HG03066 (cell line): ENCODE measurements around the gene TMPRSS11A.

Source experiments
- ATAC-seq: cut with Tn5 transposase; IDR thresholded peaks from one replicate; pipeline ENCODE4 v1.9.1; 2021; ENCODE audit warnings: low read depth; ENCODE audit not compliant: unreplicated experiment

Gene TMPRSS11A

DNA sequence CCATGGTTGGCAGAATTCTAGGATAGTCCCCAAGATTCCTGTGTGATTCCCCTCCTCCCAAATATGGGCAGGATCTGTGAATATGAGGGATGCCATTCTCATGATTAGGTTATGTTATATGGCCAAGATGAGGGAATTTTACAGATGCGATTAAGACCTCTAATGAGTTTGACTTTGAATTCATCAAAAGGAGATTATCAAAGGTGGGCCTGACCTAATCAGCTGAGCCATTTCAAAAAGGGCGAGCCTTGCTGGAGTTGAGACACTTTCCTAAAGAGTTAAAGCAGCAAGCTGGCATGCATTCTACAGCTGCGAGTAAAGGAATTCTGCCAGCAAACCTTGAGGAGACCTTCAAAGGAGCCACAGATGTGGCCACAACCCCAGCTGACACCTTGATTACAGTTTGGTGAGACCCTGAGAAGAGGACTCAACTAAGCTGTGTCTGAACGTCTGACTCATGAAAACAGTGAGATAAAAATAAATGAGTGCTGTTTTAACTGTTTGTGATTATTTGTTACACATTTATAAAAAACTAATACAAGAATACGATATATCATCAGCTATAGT lies 47.8 kb downstream of the TMPRSS11A start:
- no peak for ATAC-seq

DNA sequence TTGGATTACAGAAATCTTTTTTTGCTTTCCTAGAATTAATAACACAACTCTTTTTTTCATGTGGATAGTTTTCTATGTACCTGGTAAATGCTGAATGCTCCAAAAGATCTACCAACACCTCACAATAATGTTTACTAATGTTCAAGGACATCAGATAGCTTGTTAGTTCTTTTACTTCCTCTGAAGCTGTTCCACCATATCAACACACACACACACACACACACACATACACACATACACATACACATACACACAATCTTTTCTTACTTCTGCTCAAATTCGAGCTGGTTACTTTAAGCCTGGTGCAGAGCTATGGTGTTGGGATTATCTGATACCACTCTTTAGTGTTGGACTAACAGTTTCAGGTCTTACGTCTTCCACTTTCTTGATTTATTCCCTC lies 51.2 kb downstream of the TMPRSS11A start:
- no peak for ATAC-seq

DNA sequence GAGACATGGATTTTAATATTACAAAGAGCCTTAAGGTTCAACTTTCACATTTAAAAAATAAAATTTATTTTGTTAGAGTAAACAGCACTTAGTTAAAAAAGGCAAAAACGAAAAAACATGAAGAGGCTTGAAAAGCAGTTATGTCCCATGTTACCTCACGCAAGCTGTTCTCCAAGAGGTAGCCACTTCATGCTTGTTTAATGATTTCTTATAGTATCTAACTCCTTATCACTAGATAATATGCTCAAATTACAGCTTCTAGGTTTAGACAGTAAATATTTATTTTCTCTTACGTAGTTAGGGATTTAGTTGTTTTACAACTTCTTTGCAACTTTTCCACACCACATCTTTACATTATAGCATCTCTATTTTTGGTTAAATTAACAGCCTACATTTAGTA lies 51.7 kb downstream of the TMPRSS11A start:
- ATAC-seq: no peak

DNA sequence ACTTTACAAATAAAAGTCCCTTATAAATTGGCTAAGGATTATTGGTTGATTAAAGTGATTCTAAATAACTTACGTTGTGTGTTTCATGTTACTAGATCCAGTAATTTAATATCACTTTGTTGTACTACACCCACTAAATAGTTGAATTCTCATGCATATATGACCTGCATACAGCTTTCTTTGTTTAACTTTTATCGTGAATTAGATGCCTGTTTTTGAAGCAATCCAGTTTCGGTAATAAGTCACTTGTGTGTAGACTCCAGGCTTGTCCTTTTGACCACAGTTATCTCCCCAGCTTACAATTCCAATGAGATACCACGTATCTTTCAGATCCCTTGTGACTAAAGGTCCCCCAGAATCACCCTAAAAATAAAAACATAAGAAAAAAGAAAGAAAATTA lies 52.2 kb downstream of the TMPRSS11A start:
- ATAC-seq: no peak

DNA sequence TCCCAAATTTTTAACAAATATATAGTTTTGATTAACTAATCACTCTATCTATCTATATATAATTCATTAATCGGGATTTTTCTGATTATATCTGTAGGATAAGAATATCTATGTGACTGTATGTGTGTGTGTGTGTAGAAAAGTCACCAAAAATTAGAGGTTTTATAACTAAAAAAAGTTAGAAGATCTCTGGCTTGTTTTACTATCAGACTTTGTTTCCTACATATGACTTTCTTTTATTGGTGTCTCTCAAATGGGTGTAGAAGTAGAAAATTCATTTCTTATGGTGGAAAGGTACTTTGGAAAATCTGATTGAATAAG lies 52.7 kb downstream of the TMPRSS11A start:
- ATAC-seq: no peak

DNA sequence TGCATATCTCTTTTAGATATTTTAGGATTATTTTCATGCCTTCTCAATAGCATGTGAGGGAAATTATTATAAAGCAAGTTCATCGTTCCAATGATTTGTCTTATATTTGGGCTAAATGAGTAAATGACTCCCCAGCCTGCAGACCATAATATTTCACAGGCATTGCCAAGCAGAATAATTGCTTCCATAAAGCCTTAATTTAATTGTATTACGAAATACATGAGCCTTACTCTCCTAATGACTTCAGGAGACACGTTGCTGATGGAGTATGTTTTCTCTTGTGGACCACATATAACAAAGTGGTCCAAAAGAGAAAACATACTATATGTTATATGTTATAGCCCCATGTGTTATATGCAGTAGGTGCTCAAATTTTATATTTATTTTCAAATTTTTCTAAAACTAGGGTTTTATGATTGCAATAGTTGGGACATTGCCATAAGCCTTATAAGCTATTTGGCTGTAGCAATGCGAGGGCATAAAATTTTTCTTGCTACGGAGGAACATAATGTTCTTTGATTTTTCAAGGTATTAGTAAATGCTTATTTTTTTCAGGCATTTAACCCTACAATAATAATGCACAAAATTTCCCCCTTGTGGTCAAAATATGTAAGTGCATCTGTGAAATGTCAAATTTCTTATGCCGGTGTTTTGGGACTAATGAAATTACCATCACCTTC lies 53.2 kb downstream of the TMPRSS11A start:
- no peak for ATAC-seq

DNA sequence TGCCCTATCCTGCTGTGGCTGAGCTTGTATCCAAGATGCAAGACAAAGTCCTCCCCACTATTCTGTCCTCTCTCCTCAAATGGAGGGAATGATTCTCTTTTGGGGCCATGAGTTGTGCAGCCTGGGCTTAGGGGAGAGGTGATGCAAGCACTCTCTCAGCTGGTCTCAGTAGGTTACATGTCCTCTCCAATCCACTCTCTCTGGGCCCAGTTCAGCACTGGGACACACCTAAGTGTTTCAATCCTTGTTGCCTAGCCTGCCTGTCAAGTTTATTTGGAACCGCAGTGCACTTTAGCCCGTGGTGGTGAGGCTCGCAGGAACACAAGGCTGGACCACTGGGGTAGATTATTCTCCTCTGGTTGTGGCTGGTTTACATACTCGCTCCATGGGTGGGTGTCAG lies 55.6 kb downstream of the TMPRSS11A start:
- no peak for ATAC-seq

DNA sequence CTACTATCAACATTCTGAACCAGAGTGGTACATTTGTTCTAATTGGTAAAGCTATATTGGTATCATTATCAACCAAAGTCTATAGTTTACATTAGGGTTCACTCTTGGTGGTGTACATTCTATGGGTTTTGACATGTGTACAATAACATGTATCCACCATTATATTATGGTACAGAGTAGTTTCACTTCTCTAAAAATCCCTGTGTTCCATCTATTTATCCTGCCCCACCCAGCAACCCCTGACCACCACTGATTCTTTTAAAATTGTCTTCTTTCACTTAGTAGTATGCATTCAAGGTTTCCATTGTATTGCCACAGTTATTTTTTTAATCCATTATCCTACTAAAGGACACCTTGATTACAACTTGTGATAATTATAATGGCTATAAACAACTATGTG lies 64.2 kb downstream of the TMPRSS11A start:
- no peak for ATAC-seq

DNA sequence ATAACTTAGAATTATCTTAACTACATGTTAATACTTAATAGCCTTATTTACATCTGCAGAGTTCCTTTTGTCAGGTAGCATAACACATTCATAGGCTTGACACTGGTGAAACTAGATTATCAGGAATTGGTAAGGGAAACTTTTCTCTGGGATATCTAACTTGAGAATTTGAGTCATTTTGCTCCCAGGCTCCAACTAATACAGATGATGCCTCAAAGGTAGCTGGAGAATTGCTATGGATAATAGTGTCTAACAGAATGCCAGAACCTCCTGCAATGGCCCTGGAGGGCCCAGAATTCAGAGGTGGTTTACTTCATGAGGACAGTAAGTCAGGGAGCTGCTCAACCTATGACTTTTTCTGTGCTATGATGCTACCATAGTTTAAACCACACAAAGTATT lies 65.6 kb downstream of the TMPRSS11A start:
- no peak for ATAC-seq

DNA sequence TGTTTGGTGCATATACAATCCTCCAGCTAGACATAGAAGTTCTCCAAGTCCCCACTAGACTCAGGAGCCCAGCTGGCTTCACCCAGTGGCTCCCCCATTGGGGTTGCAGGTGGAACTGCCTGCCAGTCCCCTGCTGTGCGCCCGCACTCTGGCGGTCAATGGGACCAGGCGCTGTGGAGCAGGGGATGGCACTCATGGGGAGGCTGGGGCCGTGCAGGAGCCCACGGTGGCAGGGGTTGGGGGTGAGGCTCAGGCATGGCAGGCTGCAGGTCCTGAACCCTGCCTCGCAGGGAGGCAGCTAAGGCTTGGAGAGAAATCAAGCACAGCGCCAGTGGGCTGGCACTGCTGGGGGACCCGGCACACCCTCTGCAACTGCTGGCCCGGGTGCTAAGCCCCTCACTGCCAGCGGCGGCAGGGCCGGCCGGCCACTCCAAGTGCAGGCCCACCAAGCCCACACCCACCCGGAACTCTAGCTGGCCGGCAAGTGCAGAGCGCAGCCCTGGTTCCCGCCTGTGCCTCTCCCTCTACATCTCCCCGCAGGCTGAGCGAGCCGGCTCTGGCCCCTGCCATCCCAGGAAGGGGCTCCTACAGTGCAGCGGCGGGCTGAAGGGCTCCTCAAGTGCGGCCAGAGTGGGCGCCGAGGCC lies 66.8 kb downstream of the TMPRSS11A start:
- ATAC-seq: no peak

DNA sequence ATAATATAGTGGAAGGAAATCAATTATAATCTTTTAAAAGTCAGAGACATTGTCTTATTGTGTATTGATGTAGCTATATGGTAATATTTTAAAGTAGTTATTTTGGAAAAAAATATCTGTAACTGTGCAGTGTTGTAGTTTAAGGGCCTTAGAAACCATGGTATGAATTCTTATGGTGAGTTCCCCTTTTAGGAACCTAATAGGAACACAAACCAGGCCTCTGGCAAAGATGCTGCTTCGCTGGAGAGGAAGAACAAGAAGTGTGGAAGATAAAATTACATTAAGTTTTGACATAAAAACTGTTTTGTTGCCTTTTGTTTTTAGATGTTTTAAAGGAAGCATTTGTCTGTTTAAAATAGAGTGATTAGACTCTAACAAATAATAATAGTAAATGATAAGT lies 68.6 kb downstream of the TMPRSS11A start:
- ATAC-seq: no peak

DNA sequence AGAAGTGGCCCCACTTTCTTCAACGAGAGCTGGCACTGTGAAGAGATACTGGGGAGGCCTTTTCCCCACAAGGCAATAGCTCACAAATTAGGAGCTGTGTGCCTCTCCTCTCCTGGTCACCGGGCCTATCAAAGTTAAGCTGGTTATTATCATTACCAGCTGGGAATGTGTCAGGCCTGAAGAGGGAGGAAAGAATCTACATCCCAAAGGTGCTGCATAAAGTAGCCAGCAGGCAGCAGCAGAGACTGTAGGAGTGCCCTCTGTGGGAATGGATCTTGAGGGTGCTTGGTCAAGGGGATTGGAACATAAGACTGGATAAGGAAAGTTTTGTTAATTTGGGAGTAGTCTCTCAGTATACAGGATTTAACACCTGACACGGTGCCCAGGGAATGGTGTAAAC lies 70.4 kb downstream of the TMPRSS11A start:
- no peak for ATAC-seq

DNA sequence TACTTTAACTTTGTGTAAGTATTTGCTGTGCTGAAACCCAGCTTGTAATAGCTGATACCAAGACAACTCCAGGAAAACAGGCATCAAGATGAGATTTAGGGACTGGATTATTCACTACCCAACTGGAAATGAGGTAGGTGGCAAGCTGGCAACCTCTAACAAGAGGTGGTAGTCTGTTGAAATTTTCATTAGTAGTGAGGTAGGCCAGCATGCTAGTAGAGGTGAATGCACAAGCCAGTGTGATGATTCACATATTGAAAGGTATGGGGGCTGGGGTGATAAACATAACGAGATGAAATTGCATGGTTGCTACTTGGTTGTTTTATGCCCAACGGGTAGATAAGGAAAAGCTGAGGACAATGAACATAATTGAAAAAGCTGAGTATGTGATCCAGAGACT lies 71.0 kb downstream of the TMPRSS11A start:
- no peak for ATAC-seq

DNA sequence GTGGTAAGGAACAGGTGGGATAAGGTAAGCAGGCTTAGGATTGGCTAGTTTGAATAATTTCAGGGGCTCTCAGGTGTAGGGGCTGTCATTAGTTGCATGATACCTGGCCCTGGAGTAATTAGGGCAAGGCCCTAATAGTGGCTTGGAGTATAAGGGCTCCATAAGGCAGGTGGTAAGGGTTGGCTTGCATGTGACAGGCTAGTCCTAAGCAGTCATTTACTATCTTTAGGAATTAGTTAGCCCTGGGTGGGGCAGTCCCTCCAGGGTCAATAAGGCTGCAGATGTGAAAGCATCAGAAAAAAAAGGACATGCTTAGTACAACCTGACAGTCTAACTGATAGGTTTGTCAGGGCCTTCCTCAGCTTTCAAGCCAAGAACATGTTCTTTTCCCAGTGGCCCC lies 71.6 kb downstream of the TMPRSS11A start:
- ATAC-seq: no peak

DNA sequence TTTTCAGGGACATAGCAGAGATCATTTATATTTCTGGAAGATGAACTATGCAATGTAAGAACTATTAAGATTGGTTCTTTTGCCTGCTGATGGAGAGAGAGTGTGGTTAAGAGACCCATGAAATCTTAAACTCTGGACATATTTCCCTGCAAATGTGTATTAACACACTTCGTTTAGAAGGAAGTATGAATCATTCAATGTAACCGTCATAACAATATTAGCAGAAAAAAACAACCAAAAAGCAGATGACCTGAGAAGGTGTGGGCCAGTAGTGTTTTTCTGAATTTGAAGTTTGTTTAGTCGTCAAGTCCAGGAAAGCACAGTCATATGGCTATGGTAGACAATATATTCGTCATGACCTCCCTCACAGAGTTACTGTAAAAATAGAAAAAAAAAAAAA lies 77.0 kb downstream of the TMPRSS11A start:
- ATAC-seq: no peak

DNA sequence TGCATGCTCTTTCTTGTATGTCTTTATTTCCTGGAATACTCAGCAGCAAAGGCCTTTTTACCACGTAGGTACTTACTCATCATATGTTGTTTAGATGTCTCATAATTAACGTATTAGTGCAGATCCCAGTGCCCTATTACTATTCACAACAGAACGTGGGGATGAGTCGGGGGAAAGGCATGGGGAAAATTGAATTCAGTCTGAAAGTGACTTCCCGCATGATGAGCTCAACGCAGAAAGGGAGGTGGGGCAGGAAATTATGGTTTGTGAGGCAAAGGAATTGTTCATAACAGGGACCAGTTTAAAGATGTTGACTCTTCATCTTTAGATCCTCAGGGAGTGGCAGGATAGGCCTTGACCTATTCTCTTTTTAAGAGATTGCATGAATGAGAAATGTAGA lies 77.5 kb downstream of the TMPRSS11A start:
- ATAC-seq: no peak

DNA sequence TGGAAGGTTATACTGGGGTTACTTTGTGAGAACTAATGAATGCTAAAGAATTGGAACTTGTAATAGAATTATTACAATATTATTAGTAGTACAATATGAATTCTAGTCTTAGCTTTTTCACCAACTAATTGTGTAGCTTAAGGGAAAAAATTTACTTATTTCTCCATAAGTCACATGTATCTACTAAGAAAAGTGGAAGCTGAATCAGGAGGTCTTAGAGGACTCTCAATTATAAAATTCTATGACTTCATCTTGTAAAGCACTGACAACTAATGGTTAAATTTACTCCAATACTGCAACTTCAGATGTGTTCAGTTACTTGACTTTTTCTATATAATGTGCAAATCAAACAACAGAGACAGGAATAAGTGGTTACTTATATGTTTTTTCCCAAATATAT lies 78.6 kb downstream of the TMPRSS11A start:
- ATAC-seq: no peak

DNA sequence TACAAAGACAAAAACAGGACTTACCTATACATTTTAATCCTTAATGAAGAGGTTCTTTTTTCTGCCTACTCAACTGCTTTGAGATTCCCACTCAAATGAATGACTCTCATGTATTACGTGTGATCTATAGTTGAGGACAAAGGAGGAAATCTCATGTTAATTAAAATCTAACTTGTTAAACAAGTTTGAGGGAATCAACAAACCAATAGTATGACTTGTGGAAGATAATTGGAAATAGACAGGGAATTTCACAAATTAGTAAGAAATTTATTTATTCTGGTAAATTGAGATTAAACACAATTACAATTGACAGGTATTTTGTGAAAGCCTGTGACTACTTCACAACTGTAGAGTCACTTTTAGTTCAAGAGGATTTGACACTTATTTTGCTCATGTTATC lies 79.4 kb downstream of the TMPRSS11A start, which contains the start of gene TMPRSS11D:
TMPRSS11D (minus strand) TSS at position 101 of the 400 bp plus-strand sequence; CDS start at position 32, 69 bp downstream.
- no peak for ATAC-seq

DNA sequence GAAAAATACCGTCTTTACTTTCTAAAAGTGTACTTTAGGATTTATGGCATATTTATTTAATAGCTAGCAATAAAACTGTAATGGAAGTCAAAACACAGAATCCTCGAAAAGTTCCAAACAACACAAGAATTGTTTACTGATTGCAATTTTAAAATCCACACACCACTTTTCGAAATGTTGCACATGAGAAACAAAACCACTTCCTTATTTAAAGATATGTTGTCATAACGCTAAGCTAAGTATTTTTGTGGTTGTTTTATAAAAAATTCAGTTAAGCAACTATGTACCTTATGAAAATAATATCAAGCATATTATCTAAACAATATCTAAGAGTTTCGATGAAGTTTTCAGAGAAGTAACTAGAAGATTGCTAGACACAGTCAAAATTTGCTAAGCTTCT lies 79.8 kb downstream of the TMPRSS11A start:
- ATAC-seq: no peak

DNA sequence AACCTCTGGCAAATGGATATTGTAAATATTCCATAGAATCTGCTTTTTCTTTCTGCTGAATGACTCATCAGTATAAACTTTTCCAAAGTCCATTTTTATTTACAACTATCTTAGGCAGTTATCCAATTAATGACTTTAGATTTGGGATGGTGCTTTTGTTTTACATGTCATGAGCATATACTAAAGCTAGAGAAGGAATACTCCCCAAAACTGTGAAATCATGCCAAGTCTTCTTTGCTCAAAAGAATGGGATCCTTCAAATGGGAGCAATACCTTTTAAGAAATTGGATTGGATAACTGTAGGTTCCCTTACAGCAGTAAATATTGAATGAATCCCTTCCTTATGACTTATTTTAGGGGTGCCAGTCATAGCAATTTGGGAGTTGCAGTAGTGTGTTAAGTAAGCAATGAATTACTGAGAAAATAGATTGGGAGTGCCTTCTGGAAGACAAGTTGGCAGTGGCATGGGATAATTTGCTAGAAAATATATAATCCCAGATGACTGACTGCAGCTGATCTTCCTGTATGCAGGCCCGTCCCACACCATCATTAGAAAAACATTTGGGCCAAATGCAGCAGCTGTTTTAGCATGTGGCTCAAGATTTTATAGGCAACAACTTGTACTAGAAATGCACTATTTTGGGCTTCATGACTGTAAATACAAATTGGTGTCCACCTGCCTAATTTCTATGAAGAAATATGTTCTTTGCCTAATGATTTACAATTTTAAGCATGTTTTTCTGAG lies 82.3 kb downstream of the TMPRSS11A start:
- ATAC-seq: no peak

DNA sequence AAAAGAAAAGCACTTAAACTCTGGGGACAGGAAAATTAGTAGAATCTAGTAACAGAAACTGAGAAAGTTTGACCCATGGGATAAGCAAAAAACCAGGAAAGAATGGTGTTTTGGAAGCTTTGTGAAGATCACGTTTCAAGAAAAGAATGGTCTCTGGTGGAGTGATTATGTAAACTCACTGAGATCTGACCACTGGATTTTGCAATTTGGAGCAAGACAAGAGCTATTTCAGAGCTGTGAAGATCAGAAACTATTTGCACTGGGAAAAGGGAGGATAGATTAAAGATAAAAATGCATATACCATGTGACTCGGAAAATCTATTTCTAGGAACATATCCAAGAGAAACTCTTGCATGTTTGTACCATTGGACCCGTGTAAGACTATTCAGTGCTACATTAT lies 83.8 kb downstream of the TMPRSS11A start:
- ATAC-seq: no peak

DNA sequence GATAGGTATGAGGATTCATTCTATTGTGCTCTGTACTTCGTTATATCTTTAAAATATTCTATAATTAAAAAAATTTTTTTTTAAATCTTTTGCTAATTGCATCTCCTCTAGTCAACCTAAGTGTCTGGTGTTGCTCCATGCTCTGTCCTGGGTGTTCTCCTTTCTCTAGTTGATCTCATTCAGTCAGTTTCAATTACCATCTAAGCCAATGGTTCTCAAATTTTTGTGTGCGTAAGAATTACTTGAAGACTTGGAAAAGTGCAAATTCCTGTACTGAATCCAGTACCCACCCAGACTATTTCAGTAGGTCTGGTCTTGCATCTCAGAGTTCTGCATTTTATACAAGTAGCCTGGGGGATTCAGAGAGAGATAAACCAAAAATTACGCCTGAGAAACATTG lies 86.2 kb downstream of the TMPRSS11A start:
- ATAC-seq: no peak
